Limb (tissue), 2 donors: ENCODE results near the gene PHACTR2.
"Not testable (repeated sequence)": the region's sequence is repeated elsewhere in the genome, so short reads cannot be mapped to it uniquely, and the experiment has no call there.

ENCODE experiments used
- DNase-seq, 2 donors: peaks; one replicate each; pipeline ENCODE4 v3.0.0-alpha.2; 2016; ENCODE audit errors: extremely low spot score in 2 of 2

PHACTR2 gene

GRCh38 chr6:143857651-143858050 lies 179.9 kb downstream of the PHACTR2 start:
- DNase-seq = no peak

- DNase-seq = no peak
Observed at GRCh38 chr6:143859891-143860660, 182.3 kb downstream of the PHACTR2 start.

- no peak for DNase-seq
Observed at GRCh38 chr6:143863771-143864170, 186.0 kb downstream of the PHACTR2 start.

- no peak for DNase-seq
Observed at GRCh38 chr6:143864234-143864633, 186.5 kb downstream of the PHACTR2 start, which contains the start of gene ZC2HC1B. Gene ZC2HC1B (plus strand): TSS chr6:143864474. CDS start chr6:143864540, 66 bp downstream.

GRCh38 chr6:143867236-143867635 lies 189.5 kb downstream of the PHACTR2 start:
- DNase-seq = no peak

GRCh38 chr6:143868808-143869207 lies 191.0 kb downstream of the PHACTR2 start:
- not testable (repeated sequence) for DNase-seq

- not testable (repeated sequence) for DNase-seq
Observed at GRCh38 chr6:143871202-143871730, 193.5 kb downstream of the PHACTR2 start.

- no peak for DNase-seq
Observed at GRCh38 chr6:143872201-143872600, 194.4 kb downstream of the PHACTR2 start.

GRCh38 chr6:143873600-143873999 lies 195.8 kb downstream of the PHACTR2 start:
- not testable (repeated sequence) for DNase-seq

GRCh38 chr6:143874503-143874902 lies 196.7 kb downstream of the PHACTR2 start:
- not testable (repeated sequence) for DNase-seq

GRCh38 chr6:143877584-143878271 lies 200.0 kb downstream of the PHACTR2 start:
- DNase-seq = no peak

GRCh38 chr6:143878272-143878760 lies 200.6 kb downstream of the PHACTR2 start:
- DNase-seq = no peak

GRCh38 chr6:143880412-143880811 lies 202.6 kb downstream of the PHACTR2 start:
- no peak for DNase-seq
